ENCODE results near the gene KIRREL1. TPM values are rescaled to one million over a fixed set of nuclear protein-coding genes. Genes with fewer than 3 reads are reported as not detected.

The KIRREL1 gene
- 152 and 159 TPM in 2 replicates for total RNA-seq

GRCh38 chr1:157993147-157993917 lies at the start of gene KIRREL1:
Gene KIRREL1 (plus strand): TSS chr1:157993645. CDS start chr1:157993677, 32 bp downstream.

Other genes starting within 250 kb of the KIRREL1 start
- gene FCRL2, start 216.5 kb upstream of the KIRREL1 start, total RNA-seq: not detected in 2 replicates
- not detected in 2 replicates for gene FCRL1, start 173.5 kb upstream of the KIRREL1 start, total RNA-seq
- gene CD5L, start 151.8 kb upstream of the KIRREL1 start, total RNA-seq: not detected in 2 replicates
- gene CD1D, start 187.2 kb downstream of the KIRREL1 start, total RNA-seq: 0.43 and 0.52 TPM in 2 replicates